ENCODE measurements around the gene DDX18. TPM values are rescaled to one million over a fixed set of nuclear protein-coding genes. Genes with fewer than 3 reads are reported as not detected.

The DDX18 gene
- total RNA-seq, 1 experiment from 2014 or later, result 76.0 TPM

GRCh38 chr2:117833911-117834310 lies 19.4 kb downstream of the DDX18 start:
- no peaks in the 10 kb centered on the region for H3K27me3 ChIP-seq (ENCODE audit: insufficient read depth, low read depth)
- no peaks in the 10 kb centered on the region for H3K9me3 ChIP-seq (ENCODE audit: insufficient read depth, low read depth)
- H3K27ac ChIP-seq, result no peak overlapping the region
- no peak overlapping the region for H3K4me2 ChIP-seq
- 0 out of 2 replicates have a peak, but pooled peaks cover 20% of the 10 kb centered on the region for H3K36me3 ChIP-seq (ENCODE audit: low read depth)
- H3K9me2 ChIP-seq (ENCODE audit: insufficient read depth), result no peaks in the 10 kb centered on the region
- peaks cover 23% of the 10 kb centered on the region for H4K20me1 ChIP-seq (ENCODE audit: insufficient read depth)
- DNase-seq, result no peak
- BruUV-seq (replicated peaks), result no TSS peak
- no peaks in the 10 kb centered on the region for H3F3A ChIP-seq (ENCODE audit: insufficient read depth, low read depth)
- ChIA-PET CTCF (no interaction called here), POLR2A (ENCODE audit: unreplicated experiment) (no interaction called here)
- intact Hi-C loops (cut with micrococcal nuclease; ENCODE audit: unreplicated experiment), result no loop called here
- no peak overlapping the region for H2AFZ ChIP-seq
- no peak overlapping the region for H3K4me3 ChIP-seq
- TF ChIP-seq CTCF (conservative IDR thresholded peaks at IDR 0.05) (no peak), EZH2 (IDR thresholded peaks at IDR 0.05; ENCODE audit: low read depth) (no peak)
- H3K79me2 ChIP-seq (ENCODE audit: low read depth), result no peaks in the 10 kb centered on the region
- H3K4me1 ChIP-seq (replicated peaks; ENCODE audit: insufficient read depth), result no peaks in the 10 kb centered on the region

GRCh38 chr2:117834992-117835391 lies 20.5 kb downstream of the DDX18 start:
- POLR2A ChIA-PET (ENCODE audit: unreplicated experiment), result no interaction called here
- CTCF ChIA-PET, result no interaction called here
- H3K4me1 ChIP-seq (replicated peaks; ENCODE audit: insufficient read depth), result no peaks in the 10 kb centered on the region
- no peak for DNase-seq
- H2AFZ ChIP-seq, result no peak overlapping the region
- H3K4me3 ChIP-seq, result no peak overlapping the region
- no peaks in the 10 kb centered on the region for H3K9me3 ChIP-seq (ENCODE audit: insufficient read depth, low read depth)
- H3K9me2 ChIP-seq (ENCODE audit: insufficient read depth), result no peaks in the 10 kb centered on the region
- 0 out of 2 replicates have a peak, but pooled peaks cover 10% of the 10 kb centered on the region for H3K36me3 ChIP-seq (ENCODE audit: low read depth)
- H3K4me2 ChIP-seq, result no peak overlapping the region
- no peaks in the 10 kb centered on the region for H3K27me3 ChIP-seq (ENCODE audit: insufficient read depth, low read depth)
- H4K20me1 ChIP-seq (ENCODE audit: insufficient read depth), result peaks cover 23% of the 10 kb centered on the region
- no peak for TF ChIP-seq EZH2 (IDR thresholded peaks at IDR 0.05; ENCODE audit: low read depth)
- no peak for TF ChIP-seq CTCF (conservative IDR thresholded peaks at IDR 0.05)
- BruUV-seq (replicated peaks), result no TSS peak
- H3K79me2 ChIP-seq (ENCODE audit: low read depth), result no peaks in the 10 kb centered on the region
- intact Hi-C loops (cut with micrococcal nuclease; ENCODE audit: unreplicated experiment), result no loop called here
- no peak overlapping the region for H3K27ac ChIP-seq
- no peaks in the 10 kb centered on the region for H3F3A ChIP-seq (ENCODE audit: insufficient read depth, low read depth)

GRCh38 chr2:117835990-117836760 lies 21.7 kb downstream of the DDX18 start:
- Histone ChIP-seq H3K4me1 (replicated peaks; ENCODE audit: insufficient read depth) (no peaks in the 10 kb centered on the region), H4K20me1 (ENCODE audit: insufficient read depth) (peaks cover 19% of the 10 kb centered on the region; the same call in 1 of the 2 replicates), H3K4me2 (no peak overlapping the region), H3K9me2 (ENCODE audit: insufficient read depth) (no peaks in the 10 kb centered on the region), H3K27ac (no peak overlapping the region), H3F3A (ENCODE audit: insufficient read depth, low read depth) (no peaks in the 10 kb centered on the region), H2AFZ (no peak overlapping the region), H3K4me3 (no peak overlapping the region), H3K36me3 (ENCODE audit: low read depth) (0 out of 2 replicates have a peak, but pooled peaks cover 7% of the 10 kb centered on the region), H3K27me3 (ENCODE audit: insufficient read depth, low read depth) (no peaks in the 10 kb centered on the region), H3K9me3 (ENCODE audit: insufficient read depth, low read depth) (no peaks in the 10 kb centered on the region), H3K79me2 (ENCODE audit: low read depth) (no peaks in the 10 kb centered on the region)
- POLR2A ChIA-PET (ENCODE audit: unreplicated experiment), result no interaction called here
- no peak for DNase-seq
- peak; percentile 28; the same call in 1 of the 2 replicates for TF ChIP-seq CTCF (conservative IDR thresholded peaks at IDR 0.05)
- TF ChIP-seq EZH2 (IDR thresholded peaks at IDR 0.05; ENCODE audit: low read depth), result no peak
- no TSS peak for BruUV-seq (replicated peaks)
- CTCF ChIA-PET, result no interaction called here
- intact Hi-C loops (cut with micrococcal nuclease; ENCODE audit: unreplicated experiment), result no loop called here

All from PC-9 (cell line).